GM12878 (cell line): ENCODE data around the gene AURKAIP1. TPM values are rescaled to one million over a fixed set of nuclear protein-coding genes. Genes with fewer than 3 reads are reported as not detected.

Source experiments
- ATAC-seq: fragments of 200-7000 bp; cut with Tn5 transposase; 3 replicates; pipeline ENCODE4 v1.9.1; 2020; ENCODE audit warnings: mild to moderate bottlenecking, moderate library complexity
- BruUV-seq: library from RNA; stranded (reverse); fragments of 400-500 nt; replicated peaks from 2 replicates; lab custom pipeline; 2021; lab: Mats Ljungman, UMichigan
- CTCF ChIA-PET: fragments of 300-600 bp; sonication (Branson Sonifier 250); formaldehyde crosslinking; extraction: SDS; loops from one replicate; lab custom pipeline; 2021; ENCODE audit warnings: inconsistent platforms; lab: Yijun Ruan, JAX
- POLR2A ChIA-PET: fragments of 350-600 bp; formaldehyde crosslinking; extraction: SDS; loops from one replicate; lab custom pipeline; 2021; ENCODE audit warnings: inconsistent platforms; lab: Charles Lee
- RAD21 ChIA-PET: fragments of 300-600 bp; sonication (Branson Sonifier 250); formaldehyde crosslinking; loops from one replicate; lab custom pipeline; 2023; ENCODE audit warnings: antibody characterized with exemption; ENCODE audit not compliant: unreplicated experiment; lab: Charles Lee
- SMC1A ChIA-PET: fragments of 300-600 bp; sonication (Branson Sonifier 250); formaldehyde crosslinking; loops from one replicate; lab custom pipeline; 2023; ENCODE audit not compliant: unreplicated experiment, uncharacterized antibody; lab: Charles Lee
- DNase-seq: peaks from one replicate; pipeline ENCODE4 v3.0.0-alpha.2; 2011; ENCODE audit warnings: low read depth, low spot score
- FAIRE-seq: peaks from 3 replicates; lab custom pipeline; 2011; peaks lifted over from hg19 to GRCh38; lab: Jason Lieb, UNC
- H2AFZ ChIP-seq: 2 replicates; pipeline ENCODE4 v1.6.0; 2011; ENCODE audit warnings: low read depth, low read length, control low read depth; ENCODE audit not compliant: control insufficient read depth
- H3K27ac ChIP-seq: 2 replicates; pipeline ENCODE4 v1.5.1; 2011; ENCODE audit warnings: control low read depth; ENCODE audit not compliant: control insufficient read depth, insufficient read depth
- H3K27me3 ChIP-seq, 2 experiments: replicated peaks in 1 of 2; 2 replicates each; pipeline versions ENCODE4 v1.6.0 to v1.6.1; 2011; ENCODE audit warnings: low read length in 1 of 2; ENCODE audit not compliant: control insufficient read depth in 2 of 2, insufficient read depth in 2 of 2
- H3K36me3 ChIP-seq, 2 experiments: 2 replicates each; pipeline ENCODE4 v1.5.1; 2011; ENCODE audit warnings: low read length in 1 of 2; ENCODE audit not compliant: control insufficient read depth in 2 of 2, insufficient read depth in 2 of 2
- H3K4me1 ChIP-seq: 2 replicates; pipeline ENCODE4 v1.6.1; 2011; ENCODE audit warnings: mild to moderate bottlenecking, low read length, moderate library complexity, mixed read lengths; ENCODE audit not compliant: control insufficient read depth, insufficient read depth
- H3K4me2 ChIP-seq: 2 replicates; pipeline ENCODE4 v1.6.0; 2011; ENCODE audit warnings: control low read depth; ENCODE audit not compliant: control insufficient read depth, insufficient read depth
- H3K4me3 ChIP-seq: fragments of 200-600 bp; sonication (generic); 2 replicates; pipeline ENCODE4 v1.5.1; 2016
- H3K79me2 ChIP-seq: 2 replicates; pipeline ENCODE4 v1.6.0; 2011; ENCODE audit warnings: low read length; ENCODE audit not compliant: control insufficient read depth, insufficient read depth
- H3K9ac ChIP-seq: 2 replicates; pipeline ENCODE4 v1.8.0; 2011; ENCODE audit warnings: low read length, control low read depth, mixed read lengths; ENCODE audit not compliant: control insufficient read depth, insufficient read depth
- H3K9me3 ChIP-seq: replicated peaks from 3 replicates; pipeline ENCODE4 v1.5.1; 2011; ENCODE audit warnings: mild to moderate bottlenecking, low read length; ENCODE audit not compliant: control insufficient read depth, insufficient read depth
- H4K20me1 ChIP-seq: 2 replicates; pipeline ENCODE4 v1.6.0; 2011; ENCODE audit not compliant: control insufficient read depth, insufficient read depth
- IKZF2 ChIP-seq, 2 experiments: fragments of 450-650 bp; IDR thresholded peaks; 2 replicates each; pipeline ENCODE4 v1.6.1; 2017; ENCODE audit warnings: mild to moderate bottlenecking in 2 of 2, moderate library complexity in 2 of 2
- SPI1 ChIP-seq: IDR thresholded peaks from 2 replicates; pipeline ENCODE4 v1.6.1; 2011; ENCODE audit warnings: low read depth, mild to moderate bottlenecking, low read length, moderate library complexity, borderline replicate concordance; ENCODE audit not compliant: insufficient read depth
- SRF ChIP-seq, 2 experiments: IDR thresholded peaks; 2 replicates each; pipeline ENCODE4 v1.6.1; 2011; ENCODE audit warnings: low read depth in 2 of 2, low read length in 2 of 2, mild to moderate bottlenecking in 1 of 2, moderate library complexity in 1 of 2
- ZNF622 ChIP-seq: fragments of 450-650 bp; IDR thresholded peaks from 2 replicates; pipeline ENCODE4 v1.6.1; 2017; ENCODE audit warnings: mild to moderate bottlenecking, inconsistent platforms
- WGBS: methylation state at CpG from one replicate; pipeline ENCODE4 v1.1.6; 2016; ENCODE audit warnings: low lambda C conversion rate; ENCODE audit not compliant: insufficient replicate concordance, insufficient coverage; ENCODE audit errors: missing lambda C conversion rate; 5-methylcytosine and 5-hydroxymethylcytosine counted together
- in situ Hi-C: fragments of 300-500 bp; cut with MboI; formaldehyde crosslinking; loops from 9 replicates; pipeline ENCODE4 v1.14.3; 2018; ENCODE audit warnings: mixed read lengths
- intact Hi-C: fragments of 100-400 bp; cut with micrococcal nuclease; formaldehyde crosslinking; loops from one replicate; pipeline ENCODE4 v1.14.2; 2022; ENCODE audit not compliant: unreplicated experiment
- polyA plus RNA-seq, 11 experiments: library from polyadenylated mRNA; depleted of rRNA in 4 of 11; unstranded in 6 of 11; stranded (reverse) in 5 of 11; fragments of >200 nt; fragmentation: Nextera tagmentation in 4 of 11; fragmentation: Illumina TruSeq in 1 of 11; extraction: Ambion mirVana in 4 of 11; extraction: Trizol in 1 of 11; gene quantifications; 1 replicate in 1 of 11; 2 replicates in 10 of 11; pipeline versions ENCODE4 v1.2.1 to v1.2.3, GENCODE V29; 2011 to 2016; ENCODE audit warnings: inconsistent platforms in 2 of 11, missing spikeins in 2 of 11, low read depth in 1 of 11
- total RNA-seq, 4 experiments: library from RNA; depleted of rRNA in 3 of 4; stranded (reverse); fragments of >200 nt in 3 of 4; fragmentation: Illumina TruSeq in 1 of 4; extraction: Trizol in 1 of 4; gene quantifications; 2 replicates each; pipeline versions ENCODE4 v1.2.1 to v1.2.3, GENCODE V29; 2013 to 2021
- TF ChIP-seq, protein P1 (sequence below): fragments of 450-650 bp; IDR thresholded peaks from 2 replicates; pipeline ENCODE4 v1.6.1; 2017; ENCODE audit warnings: low read depth, mild to moderate bottlenecking, moderate library complexity

AURKAIP1 gene
- total and polyA plus RNA-seq, 10 of the 15 experiments (the other 5 are each of a cell fraction or from before 2014, with no cell fraction given), result 6.5 to 366 (median 120) TPM

DNA sequence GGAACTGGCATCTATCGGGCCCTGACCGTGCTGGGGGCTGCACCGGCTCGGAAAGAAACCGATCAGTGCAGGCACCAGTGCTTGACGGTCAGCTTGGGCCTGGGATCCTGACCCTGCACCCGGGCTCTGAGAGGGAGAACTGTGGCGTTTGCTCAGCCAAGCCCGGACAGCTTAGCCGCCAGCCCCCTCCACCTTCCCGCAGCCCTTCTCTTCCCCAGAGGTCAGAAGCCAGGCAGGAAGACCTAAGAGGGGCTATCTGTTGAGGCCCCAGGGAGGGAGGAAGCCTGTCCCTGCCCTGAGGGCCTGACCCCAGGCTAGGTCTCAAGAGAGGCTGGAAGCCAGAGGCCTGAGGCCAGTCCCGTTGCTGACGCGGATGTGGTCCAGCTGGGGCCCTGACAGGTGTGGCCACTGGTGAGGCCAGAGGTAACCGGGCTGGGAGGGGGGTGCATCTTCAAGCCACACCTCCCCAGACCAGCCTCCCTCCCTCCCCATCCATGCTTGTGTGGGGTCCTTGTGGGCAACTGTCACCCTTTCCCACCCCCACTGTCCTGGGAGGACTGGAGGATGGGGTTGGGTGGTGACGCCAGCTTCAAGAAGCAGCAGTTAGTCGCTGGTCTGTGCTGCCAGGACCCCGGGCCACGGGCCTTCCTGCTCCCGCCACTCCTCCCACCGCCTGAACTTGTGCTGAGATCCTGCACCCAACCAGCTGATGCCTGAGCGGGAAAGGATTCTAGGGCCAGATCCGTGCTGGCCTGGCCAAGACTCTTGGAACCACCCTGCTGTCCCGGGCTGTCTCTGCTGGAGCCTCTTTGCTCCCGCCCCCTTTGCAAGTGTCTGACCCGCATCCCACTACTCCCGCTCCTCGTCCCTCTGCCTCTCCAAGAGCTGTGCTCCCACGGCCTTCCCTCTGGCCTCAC, 23.2 kb downstream of the AURKAIP1 start:
- Histone ChIP-seq H3K4me3 (no peak overlapping the region), H3K79me2 (peaks cover 2% of the 10 kb centered on the region), H2AFZ (no peak overlapping the region), H3K36me3 (no peaks in the 10 kb centered on the region), H3K27ac (no peak overlapping the region), H3K27me3 (peaks cover 0 to 3% of the 10 kb centered on the region in 2 experiments; a peak in 2 of 4 replicates), H3K4me1 (peaks cover 6% of the 10 kb centered on the region; the same call in 1 of the 2 replicates), H3K9ac (no peak overlapping the region), H3K4me2 (no peak overlapping the region), H3K9me3 (no peaks in the 10 kb centered on the region), H4K20me1 (no peaks in the 10 kb centered on the region)
- ATAC-seq (no peak), FAIRE-seq (no peak), DNase-seq (no peak)
- ChIA-PET SMC1A (no interaction called here), POLR2A (no interaction called here), CTCF (interaction anchor here (1.8 kb wide), 1 partner anchor 20 kb away, joined by 10 read pairs; no protein-coding TSS in a partner anchor), RAD21 (no interaction called here)
- no TSS peak for BruUV-seq
- in situ Hi-C loops, result no loop called here
- intact Hi-C loops, result no loop called here
- 81% methylated on average over 29 of the region's 29 CpGs for WGBS
- TF ChIP-seq SPI1 (no peak), IKZF2 (IDR thresholded peaks at IDR 0.05) (no peak), SRF (IDR thresholded peaks at IDR 0.05; ENCODE audit: low read depth in 2 of 2, low read length in 2 of 2) (no peak), ZNF622 (no peak)
- TF ChIP-seq, protein P1, sequence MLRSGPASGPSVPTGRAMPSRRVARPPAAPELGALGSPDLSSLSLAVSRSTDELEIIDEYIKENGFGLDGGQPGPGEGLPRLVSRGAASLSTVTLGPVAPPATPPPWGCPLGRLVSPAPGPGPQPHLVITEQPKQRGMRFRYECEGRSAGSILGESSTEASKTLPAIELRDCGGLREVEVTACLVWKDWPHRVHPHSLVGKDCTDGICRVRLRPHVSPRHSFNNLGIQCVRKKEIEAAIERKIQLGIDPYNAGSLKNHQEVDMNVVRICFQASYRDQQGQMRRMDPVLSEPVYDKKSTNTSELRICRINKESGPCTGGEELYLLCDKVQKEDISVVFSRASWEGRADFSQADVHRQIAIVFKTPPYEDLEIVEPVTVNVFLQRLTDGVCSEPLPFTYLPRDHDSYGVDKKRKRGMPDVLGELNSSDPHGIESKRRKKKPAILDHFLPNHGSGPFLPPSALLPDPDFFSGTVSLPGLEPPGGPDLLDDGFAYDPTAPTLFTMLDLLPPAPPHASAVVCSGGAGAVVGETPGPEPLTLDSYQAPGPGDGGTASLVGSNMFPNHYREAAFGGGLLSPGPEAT, result no peak
